ENCODE measurements around the gene OTOP2. TPM values are rescaled to one million over a fixed set of nuclear protein-coding genes. Genes with fewer than 3 reads are reported as not detected.

Gene OTOP2
- not detected in 2 replicates for total RNA-seq
- long read RNA-seq = 0 reads

GRCh38 chr17:74924250-74924948, at the start of gene OTOP2:
TSS of gene OTOP2 (plus strand) at chr17:74924273. CDS start at chr17:74924633, 360 bp downstream.
- Mint-ChIP-seq H3K27me3 (ENCODE audit: low read depth) (peaks cover 78% of the 10 kb centered on the region), H3K36me3 (ENCODE audit: low read depth) (no peaks in the 10 kb centered on the region), H3K4me1 (no peaks in the 10 kb centered on the region), H3K9me3 (no peaks in the 10 kb centered on the region), H3K27ac (ENCODE audit: unreplicated experiment) (no peak within 1 kb of the TSS), H3K4me3 (no peak within 1 kb of the TSS)
- DNase-seq (ENCODE audit: low read depth, low spot score) = no peak
- no peak for TF ChIP-seq CTCF (conservative IDR thresholded peaks at IDR 0.05)

- Mint-ChIP-seq H3K4me1 (peaks cover 28% of the 10 kb centered on the region), H3K4me3 (peak overlapping the region; percentile 71), H3K27me3 (ENCODE audit: low read depth) (peaks cover 20% of the 10 kb centered on the region), H3K36me3 (ENCODE audit: low read depth) (no peaks in the 10 kb centered on the region), H3K9me3 (no peaks in the 10 kb centered on the region), H3K27ac (ENCODE audit: unreplicated experiment) (no peak overlapping the region)
- TF ChIP-seq CTCF (conservative IDR thresholded peaks at IDR 0.05) = no peak
- no peak for DNase-seq (ENCODE audit: low read depth, low spot score)
Observed at GRCh38 chr17:74874615-74875037, 49.4 kb upstream of the OTOP2 start.

GRCh38 chr17:74875155-74875976, 48.7 kb upstream of the OTOP2 start:
- H3K27ac Mint-ChIP-seq (ENCODE audit: unreplicated experiment) = no peak overlapping the region

GRCh38 chr17:74875977-74876593, 48.0 kb upstream of the OTOP2 start:
- Mint-ChIP-seq H3K27me3 (ENCODE audit: low read depth) (peaks cover 30% of the 10 kb centered on the region), H3K27ac (ENCODE audit: unreplicated experiment) (no peak overlapping the region), H3K36me3 (ENCODE audit: low read depth) (no peaks in the 10 kb centered on the region), H3K9me3 (no peaks in the 10 kb centered on the region), H3K4me3 (peak overlapping the region; percentile 71), H3K4me1 (peaks cover 27% of the 10 kb centered on the region)
- TF ChIP-seq CTCF (conservative IDR thresholded peaks at IDR 0.05) = no peak
- no peak for DNase-seq (ENCODE audit: low read depth, low spot score)

More at GRCh38 chr17:74875155-74875976, 48.7 kb upstream of the OTOP2 start:
- no peak for TF ChIP-seq CTCF (conservative IDR thresholded peaks at IDR 0.05)
- peaks cover 25% of the 10 kb centered on the region for H3K27me3 Mint-ChIP-seq (ENCODE audit: low read depth)
- peak overlapping the region; percentile 71 for H3K4me3 Mint-ChIP-seq
- no peak for DNase-seq (ENCODE audit: low read depth, low spot score)
- H3K9me3 Mint-ChIP-seq = no peaks in the 10 kb centered on the region
- H3K36me3 Mint-ChIP-seq (ENCODE audit: low read depth) = no peaks in the 10 kb centered on the region
- H3K4me1 Mint-ChIP-seq = peaks cover 28% of the 10 kb centered on the region

Measured in neural crest cell (in vitro differentiated cells).